ENCODE results near the gene MOB3A. TPM values are rescaled to one million over a fixed set of nuclear protein-coding genes. Genes with fewer than 3 reads are reported as not detected.

MOB3A gene
- total and polyA plus RNA-seq, 4 donors: 3.4 to 8.7 (median 6.5) TPM

DNA sequence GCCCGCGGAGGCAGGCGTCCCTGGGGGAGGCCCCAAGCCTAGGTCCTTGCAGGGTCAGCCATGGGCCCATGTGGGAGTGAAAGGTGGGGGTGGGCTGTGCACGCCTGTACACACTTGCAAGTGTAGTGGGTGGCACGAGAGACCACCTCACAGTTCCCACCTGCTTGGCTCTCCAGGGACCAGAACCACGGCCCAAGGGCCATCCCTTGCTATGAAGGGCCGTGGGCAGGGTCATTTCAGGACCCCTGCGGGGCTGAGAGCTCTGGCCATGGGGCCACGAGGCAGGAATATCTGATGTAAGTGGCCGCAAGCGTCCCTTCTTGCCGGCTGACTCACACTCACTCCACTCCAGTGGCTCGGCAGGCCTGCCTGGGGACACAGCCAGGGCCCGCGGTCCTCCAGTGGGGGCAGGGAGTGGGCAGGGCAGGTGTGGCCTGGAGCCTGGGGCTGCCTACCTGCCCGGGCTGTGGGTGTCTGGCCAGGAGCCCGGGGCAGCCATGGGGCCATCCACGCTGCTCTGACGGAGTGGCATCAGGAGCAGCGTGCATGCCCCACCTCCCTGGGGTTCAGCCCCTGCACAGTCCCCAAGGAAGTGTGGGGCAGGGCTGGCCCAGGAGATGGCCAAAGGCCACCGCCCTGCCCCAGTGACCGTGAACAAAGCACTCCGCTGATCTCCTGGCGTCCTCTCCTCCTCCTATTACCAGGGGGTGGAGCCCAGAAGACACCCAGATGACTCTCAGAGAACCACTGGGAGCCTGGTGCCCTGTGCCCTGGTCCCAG lies 36.5 kb downstream of the MOB3A start:
- Histone ChIP-seq H3K36me3 (ENCODE audit: control insufficient read depth in 4 of 4, insufficient read depth in 3 of 4, low read depth in 1 of 4, low read length in 3 of 4) (no peaks in the 10 kb centered on the region), H3K9me3 (ENCODE audit: control insufficient read depth in 4 of 4, low read length in 3 of 4) (no peaks in the 10 kb centered on the region), H3K9ac (ENCODE audit: low read depth in 1 of 2, low read length in 2 of 2) (peak overlapping the region; percentile 86 to 87), H3K27ac (ENCODE audit: low read depth in 1 of 2, low read length in 2 of 2) (peak overlapping the region; percentile 89 to 99), H3K4me1 (ENCODE audit: control insufficient read depth in 4 of 4, insufficient read depth in 4 of 4, low read length in 3 of 4) (peaks cover 11 to 41% (median 24%) of the 10 kb centered on the region in 4 donors), H3K4me3 (ENCODE audit: low read depth in 1 of 3, low read length in 3 of 3) (peak overlapping the region in 1 of 3 donors; percentile 7), H3K27me3 (ENCODE audit: control insufficient read depth in 4 of 4, insufficient read depth in 4 of 4, low read length in 3 of 4) (no peaks in the 10 kb centered on the region)
- no peak for DNase-seq (ENCODE audit: low spot score)
- 28% methylated on average over 24 of the region's 24 CpGs for WGBS
- TF ChIP-seq FOXA1 (IDR thresholded peaks at IDR 0.05) (peak; percentile 53), JUND (IDR thresholded peaks at IDR 0.05) (peak in 1 of 2 donors; percentile 61), SP1 (IDR thresholded peaks at IDR 0.05) (peak; percentile 94), HNF4G (IDR thresholded peaks at IDR 0.05) (peak; percentile 12), FOXA2 (IDR thresholded peaks at IDR 0.05) (peak; percentile 54), RXRA (IDR thresholded peaks at IDR 0.05) (peak; percentile 95 to 96), NR2F2 (IDR thresholded peaks at IDR 0.05) (peak; percentile 62), HNF4A (conservative IDR thresholded peaks at IDR 0.05) (peak; percentile 90 to 95), EGR1 (IDR thresholded peaks at IDR 0.05; ENCODE audit: low read depth in 2 of 2) (peak in 1 of 2 donors; percentile 49), TAF1 (conservative IDR thresholded peaks at IDR 0.05) (peak; percentile 41), YY1 (IDR thresholded peaks at IDR 0.05) (peak; percentile 92), GABPA (IDR thresholded peaks at IDR 0.05 in 1 of 2, conservative IDR thresholded peaks at IDR 0.05 in 1 of 2) (peak in 1 of 2 donors; percentile 55), RAD21 (IDR thresholded peaks at IDR 0.05) (peak in 1 of 2 donors; percentile 58)
- TF ChIP-seq, protein P1, sequence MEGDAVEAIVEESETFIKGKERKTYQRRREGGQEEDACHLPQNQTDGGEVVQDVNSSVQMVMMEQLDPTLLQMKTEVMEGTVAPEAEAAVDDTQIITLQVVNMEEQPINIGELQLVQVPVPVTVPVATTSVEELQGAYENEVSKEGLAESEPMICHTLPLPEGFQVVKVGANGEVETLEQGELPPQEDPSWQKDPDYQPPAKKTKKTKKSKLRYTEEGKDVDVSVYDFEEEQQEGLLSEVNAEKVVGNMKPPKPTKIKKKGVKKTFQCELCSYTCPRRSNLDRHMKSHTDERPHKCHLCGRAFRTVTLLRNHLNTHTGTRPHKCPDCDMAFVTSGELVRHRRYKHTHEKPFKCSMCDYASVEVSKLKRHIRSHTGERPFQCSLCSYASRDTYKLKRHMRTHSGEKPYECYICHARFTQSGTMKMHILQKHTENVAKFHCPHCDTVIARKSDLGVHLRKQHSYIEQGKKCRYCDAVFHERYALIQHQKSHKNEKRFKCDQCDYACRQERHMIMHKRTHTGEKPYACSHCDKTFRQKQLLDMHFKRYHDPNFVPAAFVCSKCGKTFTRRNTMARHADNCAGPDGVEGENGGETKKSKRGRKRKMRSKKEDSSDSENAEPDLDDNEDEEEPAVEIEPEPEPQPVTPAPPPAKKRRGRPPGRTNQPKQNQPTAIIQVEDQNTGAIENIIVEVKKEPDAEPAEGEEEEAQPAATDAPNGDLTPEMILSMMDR (IDR thresholded peaks at IDR 0.05; ENCODE audit: low read depth, low read length, missing input control): no peak
- TF ChIP-seq, protein P2, sequence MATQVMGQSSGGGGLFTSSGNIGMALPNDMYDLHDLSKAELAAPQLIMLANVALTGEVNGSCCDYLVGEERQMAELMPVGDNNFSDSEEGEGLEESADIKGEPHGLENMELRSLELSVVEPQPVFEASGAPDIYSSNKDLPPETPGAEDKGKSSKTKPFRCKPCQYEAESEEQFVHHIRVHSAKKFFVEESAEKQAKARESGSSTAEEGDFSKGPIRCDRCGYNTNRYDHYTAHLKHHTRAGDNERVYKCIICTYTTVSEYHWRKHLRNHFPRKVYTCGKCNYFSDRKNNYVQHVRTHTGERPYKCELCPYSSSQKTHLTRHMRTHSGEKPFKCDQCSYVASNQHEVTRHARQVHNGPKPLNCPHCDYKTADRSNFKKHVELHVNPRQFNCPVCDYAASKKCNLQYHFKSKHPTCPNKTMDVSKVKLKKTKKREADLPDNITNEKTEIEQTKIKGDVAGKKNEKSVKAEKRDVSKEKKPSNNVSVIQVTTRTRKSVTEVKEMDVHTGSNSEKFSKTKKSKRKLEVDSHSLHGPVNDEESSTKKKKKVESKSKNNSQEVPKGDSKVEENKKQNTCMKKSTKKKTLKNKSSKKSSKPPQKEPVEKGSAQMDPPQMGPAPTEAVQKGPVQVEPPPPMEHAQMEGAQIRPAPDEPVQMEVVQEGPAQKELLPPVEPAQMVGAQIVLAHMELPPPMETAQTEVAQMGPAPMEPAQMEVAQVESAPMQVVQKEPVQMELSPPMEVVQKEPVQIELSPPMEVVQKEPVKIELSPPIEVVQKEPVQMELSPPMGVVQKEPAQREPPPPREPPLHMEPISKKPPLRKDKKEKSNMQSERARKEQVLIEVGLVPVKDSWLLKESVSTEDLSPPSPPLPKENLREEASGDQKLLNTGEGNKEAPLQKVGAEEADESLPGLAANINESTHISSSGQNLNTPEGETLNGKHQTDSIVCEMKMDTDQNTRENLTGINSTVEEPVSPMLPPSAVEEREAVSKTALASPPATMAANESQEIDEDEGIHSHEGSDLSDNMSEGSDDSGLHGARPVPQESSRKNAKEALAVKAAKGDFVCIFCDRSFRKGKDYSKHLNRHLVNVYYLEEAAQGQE (IDR thresholded peaks at IDR 0.05): peak; percentile 70
- TF ChIP-seq, protein P3, sequence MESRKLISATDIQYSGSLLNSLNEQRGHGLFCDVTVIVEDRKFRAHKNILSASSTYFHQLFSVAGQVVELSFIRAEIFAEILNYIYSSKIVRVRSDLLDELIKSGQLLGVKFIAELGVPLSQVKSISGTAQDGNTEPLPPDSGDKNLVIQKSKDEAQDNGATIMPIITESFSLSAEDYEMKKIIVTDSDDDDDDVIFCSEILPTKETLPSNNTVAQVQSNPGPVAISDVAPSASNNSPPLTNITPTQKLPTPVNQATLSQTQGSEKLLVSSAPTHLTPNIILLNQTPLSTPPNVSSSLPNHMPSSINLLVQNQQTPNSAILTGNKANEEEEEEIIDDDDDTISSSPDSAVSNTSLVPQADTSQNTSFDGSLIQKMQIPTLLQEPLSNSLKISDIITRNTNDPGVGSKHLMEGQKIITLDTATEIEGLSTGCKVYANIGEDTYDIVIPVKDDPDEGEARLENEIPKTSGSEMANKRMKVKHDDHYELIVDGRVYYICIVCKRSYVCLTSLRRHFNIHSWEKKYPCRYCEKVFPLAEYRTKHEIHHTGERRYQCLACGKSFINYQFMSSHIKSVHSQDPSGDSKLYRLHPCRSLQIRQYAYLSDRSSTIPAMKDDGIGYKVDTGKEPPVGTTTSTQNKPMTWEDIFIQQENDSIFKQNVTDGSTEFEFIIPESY (IDR thresholded peaks at IDR 0.05): peak; percentile 54
- TF ChIP-seq, protein P4, sequence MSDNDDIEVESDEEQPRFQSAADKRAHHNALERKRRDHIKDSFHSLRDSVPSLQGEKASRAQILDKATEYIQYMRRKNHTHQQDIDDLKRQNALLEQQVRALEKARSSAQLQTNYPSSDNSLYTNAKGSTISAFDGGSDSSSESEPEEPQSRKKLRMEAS (IDR thresholded peaks at IDR 0.05): peak; percentile 91
- TF ChIP-seq, protein P5, sequence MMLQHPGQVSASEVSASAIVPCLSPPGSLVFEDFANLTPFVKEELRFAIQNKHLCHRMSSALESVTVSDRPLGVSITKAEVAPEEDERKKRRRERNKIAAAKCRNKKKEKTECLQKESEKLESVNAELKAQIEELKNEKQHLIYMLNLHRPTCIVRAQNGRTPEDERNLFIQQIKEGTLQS (IDR thresholded peaks at IDR 0.05): peak; percentile 13
